ENCODE measurements around the gene SERTAD3. TPM values are rescaled to one million over a fixed set of nuclear protein-coding genes. Genes with fewer than 3 reads are reported as not detected.
A peak's percentile ranks its signal among the peaks of the same experiment; 100 is the strongest.

Gene SERTAD3
- total RNA-seq, 4 donors from 2014 or later, result 22.1 to 30.2 (median 26.4) TPM

GRCh38 chr19:40474737-40475136, 30.6 kb upstream of the SERTAD3 start:
- Histone ChIP-seq H3K4me3 (no peak overlapping the region), H3K4me1 (no peaks in the 10 kb centered on the region), H3K27ac (no peak overlapping the region), H3K36me3 (peaks cover 0 to 9% of the 10 kb centered on the region in 2 donors), H3K9me3 (no peaks in the 10 kb centered on the region), H3K27me3 (no peaks in the 10 kb centered on the region)
- 83 to 90% methylated on average over 4 of the region's 4 CpGs for WGBS, 2 donors (ENCODE audit: low coverage in 1 of 2)
- TF ChIP-seq POLR2AphosphoS5 (IDR thresholded peaks at IDR 0.05) (no peak), CTCF (IDR thresholded peaks at IDR 0.05) (no peak), POLR2A (IDR thresholded peaks at IDR 0.05) (no peak), EP300 (IDR thresholded peaks at IDR 0.05) (no peak)
- no peak for ATAC-seq

- Histone ChIP-seq H3K36me3 (peaks cover 0 to 3% of the 10 kb centered on the region in 2 donors), H3K4me3 (no peak overlapping the region), H3K27me3 (no peaks in the 10 kb centered on the region), H3K9me3 (no peaks in the 10 kb centered on the region), H3K4me1 (peaks cover 0 to 9% (median under 1%) of the 10 kb centered on the region in 3 donors), H3K27ac (no peak overlapping the region)
- WGBS, 2 donors (ENCODE audit: low coverage in 1 of 2), result 80% methylated on average over 4 of the region's 13 CpGs; no CpG with 5 or more reads in 1 of the 2 donors
- no peak for TF ChIP-seq CTCF (IDR thresholded peaks at IDR 0.05)
- TF ChIP-seq POLR2AphosphoS5 (IDR thresholded peaks at IDR 0.05), result no peak
- TF ChIP-seq EP300 (IDR thresholded peaks at IDR 0.05), result no peak
- TF ChIP-seq POLR2A (IDR thresholded peaks at IDR 0.05), result no peak
- ATAC-seq, result no peak
Observed at GRCh38 chr19:40472516-40472915, 28.4 kb upstream of the SERTAD3 start.

- Histone ChIP-seq H3K4me3 (no peak overlapping the region), H3K27ac (no peak overlapping the region), H3K36me3 (no peaks in the 10 kb centered on the region), H3K27me3 (no peaks in the 10 kb centered on the region), H3K9me3 (no peaks in the 10 kb centered on the region), H3K4me1 (peaks cover 0 to 21% (median 9%) of the 10 kb centered on the region in 3 donors)
- no peak for TF ChIP-seq POLR2A (IDR thresholded peaks at IDR 0.05)
- TF ChIP-seq CTCF (IDR thresholded peaks at IDR 0.05), result no peak
- TF ChIP-seq EP300 (IDR thresholded peaks at IDR 0.05), result no peak
- no peak for TF ChIP-seq POLR2AphosphoS5 (IDR thresholded peaks at IDR 0.05)
- ATAC-seq, result no peak
- 91% methylated on average over 3 of the region's 3 CpGs; no CpG with 5 or more reads in 1 of the 2 donors for WGBS, 2 donors (ENCODE audit: low coverage in 1 of 2)
Observed at GRCh38 chr19:40471111-40471510, 27.0 kb upstream of the SERTAD3 start.

- H3K36me3 ChIP-seq, result no peaks in the 10 kb centered on the region
- no peaks in the 10 kb centered on the region for H3K9me3 ChIP-seq
- H3K27ac ChIP-seq, result no peak overlapping the region
- no peak overlapping the region for H3K4me3 ChIP-seq
- ATAC-seq, result no peak
- TF ChIP-seq EP300 (IDR thresholded peaks at IDR 0.05), result no peak
- TF ChIP-seq POLR2A (IDR thresholded peaks at IDR 0.05), result no peak
- no peak for TF ChIP-seq POLR2AphosphoS5 (IDR thresholded peaks at IDR 0.05)
- no peak for TF ChIP-seq CTCF (IDR thresholded peaks at IDR 0.05)
- H3K27me3 ChIP-seq, result no peaks in the 10 kb centered on the region
- 90 to 97% methylated on average over 6 of the region's 6 CpGs for WGBS, 2 donors (ENCODE audit: low coverage in 1 of 2)
- peaks cover 0 to 36% (median 9%) of the 10 kb centered on the region in 3 donors for H3K4me1 ChIP-seq
Observed at GRCh38 chr19:40469011-40469410, 24.9 kb upstream of the SERTAD3 start.

- Histone ChIP-seq H3K4me1 (peaks cover 0 to 47% (median 9%) of the 10 kb centered on the region in 3 donors), H3K27ac (peak within 1 kb of the TSS; percentile 14 to 94 (median 79)), H3K4me3 (peak within 1 kb of the TSS; percentile 38 to 63), H3K9me3 (no peaks in the 10 kb centered on the region), H3K36me3 (no peaks in the 10 kb centered on the region), H3K27me3 (no peaks in the 10 kb centered on the region)
- ATAC-seq, result no peak
- TF ChIP-seq EP300 (IDR thresholded peaks at IDR 0.05) (no peak), POLR2AphosphoS5 (IDR thresholded peaks at IDR 0.05) (no peak), POLR2A (IDR thresholded peaks at IDR 0.05) (no peak), CTCF (IDR thresholded peaks at IDR 0.05) (no peak)
- WGBS, 2 donors (ENCODE audit: low coverage in 1 of 2), result 20% methylated on average over 1 of the region's 87 CpGs; no CpG with 5 or more reads in 1 of the 2 donors
Observed at GRCh38 chr19:40466985-40467734, 23.0 kb upstream of the SERTAD3 start, which contains the start of gene SPTBN4. SPTBN4 (plus strand) TSS chr19:40467001; CDS start chr19:40472622, 5,621 bp downstream.
